Middle frontal gyrus (tissue), 1 donor: ENCODE measurements around the gene LYPD5.
"Not testable (repeated sequence)": the region's sequence is repeated elsewhere in the genome, so short reads cannot be mapped to it uniquely, and the experiment has no call there.

Experiments
- DNase-seq: peaks from one replicate; pipeline ENCODE4 v3.0.0-alpha.2; 2015; ENCODE audit warnings: low spot score; ENCODE audit errors: extremely low spot score

Gene LYPD5

DNA sequence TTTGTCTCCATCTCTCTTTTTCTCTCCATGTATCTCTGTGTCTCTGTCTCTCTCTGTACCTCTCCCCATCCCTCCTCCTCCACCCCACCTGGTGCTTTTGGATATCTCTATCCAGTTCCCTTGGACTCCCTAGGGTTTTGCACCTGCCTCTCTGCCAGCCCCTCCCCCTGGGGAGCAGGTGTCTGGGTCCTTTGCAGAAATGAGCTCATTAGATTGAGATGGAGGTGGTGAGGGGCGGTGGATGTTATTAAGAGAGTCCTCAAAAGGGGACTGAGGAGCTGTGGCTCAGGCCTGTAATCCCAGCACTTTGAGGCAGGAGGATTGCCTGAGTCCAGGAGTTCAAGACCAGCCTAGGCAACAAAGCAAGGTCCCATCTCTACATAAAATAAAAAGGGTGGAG, 23.6 kb downstream of the LYPD5 start:
- DNase-seq, result no peak

DNA sequence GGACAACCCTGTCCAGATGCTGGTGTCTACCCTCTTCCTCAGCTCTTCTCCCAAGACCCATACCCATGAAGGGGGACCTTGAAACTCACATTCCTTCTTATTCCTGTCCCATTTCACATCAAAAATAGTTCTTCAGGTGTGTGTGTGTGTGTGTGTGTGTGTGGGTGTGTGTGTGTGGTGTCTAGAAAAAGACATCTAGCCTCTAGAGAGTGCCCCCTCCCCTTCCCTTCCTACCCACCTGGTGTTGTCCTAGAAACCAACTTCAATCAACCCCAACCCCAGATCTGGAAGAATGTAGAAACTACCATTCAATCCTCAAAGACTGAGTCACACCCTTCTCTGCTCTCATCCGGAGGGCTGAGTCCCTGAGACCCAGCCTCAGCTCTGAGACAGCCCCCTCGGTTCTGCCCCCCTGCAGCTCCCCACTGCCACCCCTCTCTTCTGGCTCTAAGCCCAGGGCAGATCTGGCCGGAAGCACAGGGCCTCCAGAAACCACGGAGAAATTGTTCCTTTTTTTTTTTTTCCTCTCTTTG, 25.0 kb downstream of the LYPD5 start:
- no peak for DNase-seq

DNA sequence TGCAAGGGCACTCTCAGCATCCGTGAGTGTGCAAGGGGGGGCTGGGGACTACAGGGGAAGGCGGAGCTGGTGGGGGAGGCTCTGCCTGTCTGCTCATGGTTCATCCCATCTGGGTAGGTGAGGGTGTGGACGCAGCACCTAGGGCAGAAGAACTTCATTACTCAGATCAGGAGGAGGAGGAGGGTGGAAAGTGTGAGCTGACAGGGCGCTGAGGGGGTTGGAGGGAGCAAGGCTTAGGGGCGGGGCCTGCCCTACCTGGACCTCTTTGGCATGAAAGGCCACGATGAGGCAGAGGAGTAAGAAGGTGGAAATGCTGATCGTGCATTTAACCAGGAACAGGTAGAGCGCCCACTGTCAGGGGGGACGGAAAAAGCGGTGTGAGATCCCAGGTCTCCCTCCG, 26.0 kb downstream of the LYPD5 start:
- no peak for DNase-seq

DNA sequence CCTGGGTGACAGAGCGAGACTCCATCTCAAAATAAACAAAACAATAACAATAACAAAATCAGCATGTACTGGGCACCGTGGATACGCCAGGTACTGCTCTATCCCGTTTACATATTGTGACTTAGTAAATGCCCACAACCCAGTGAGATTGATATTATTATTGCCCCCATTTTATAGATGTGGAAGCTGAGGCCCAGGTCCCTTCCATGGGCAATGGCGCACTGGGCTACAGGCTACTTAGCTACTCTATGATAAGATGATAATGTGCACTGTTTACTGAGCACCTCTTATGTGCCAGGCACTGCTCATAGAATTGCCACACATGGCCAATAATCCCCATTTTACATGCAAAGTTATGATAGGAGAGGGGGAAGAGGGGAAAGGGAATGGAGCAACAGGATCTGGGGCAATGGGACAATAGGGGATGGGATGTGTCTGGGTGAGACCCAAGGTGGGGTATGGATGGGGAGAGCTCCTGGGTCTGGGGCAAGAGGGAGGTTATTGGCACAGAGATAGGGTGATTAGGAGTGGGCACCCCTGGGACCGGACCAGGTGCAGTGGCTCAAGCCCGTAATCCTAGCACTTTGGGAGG, 26.9 kb downstream of the LYPD5 start:
- no peak for DNase-seq

DNA sequence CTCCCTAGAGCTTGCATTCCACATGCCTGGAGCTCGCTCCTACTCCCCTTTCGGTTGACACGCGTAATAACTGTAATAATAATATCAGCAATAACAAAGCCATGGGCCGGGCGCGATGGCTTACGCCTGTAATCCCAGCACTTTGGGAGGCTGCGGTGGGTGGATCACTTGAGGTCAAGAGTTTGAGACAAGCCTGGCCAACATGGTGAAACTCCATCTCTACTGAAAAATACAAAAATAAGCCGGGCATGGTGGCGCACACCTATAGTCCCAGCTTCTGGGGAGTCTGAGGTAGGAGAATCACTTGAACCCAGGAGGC, 27.3 kb downstream of the LYPD5 start:
- not testable (repeated sequence) for DNase-seq

DNA sequence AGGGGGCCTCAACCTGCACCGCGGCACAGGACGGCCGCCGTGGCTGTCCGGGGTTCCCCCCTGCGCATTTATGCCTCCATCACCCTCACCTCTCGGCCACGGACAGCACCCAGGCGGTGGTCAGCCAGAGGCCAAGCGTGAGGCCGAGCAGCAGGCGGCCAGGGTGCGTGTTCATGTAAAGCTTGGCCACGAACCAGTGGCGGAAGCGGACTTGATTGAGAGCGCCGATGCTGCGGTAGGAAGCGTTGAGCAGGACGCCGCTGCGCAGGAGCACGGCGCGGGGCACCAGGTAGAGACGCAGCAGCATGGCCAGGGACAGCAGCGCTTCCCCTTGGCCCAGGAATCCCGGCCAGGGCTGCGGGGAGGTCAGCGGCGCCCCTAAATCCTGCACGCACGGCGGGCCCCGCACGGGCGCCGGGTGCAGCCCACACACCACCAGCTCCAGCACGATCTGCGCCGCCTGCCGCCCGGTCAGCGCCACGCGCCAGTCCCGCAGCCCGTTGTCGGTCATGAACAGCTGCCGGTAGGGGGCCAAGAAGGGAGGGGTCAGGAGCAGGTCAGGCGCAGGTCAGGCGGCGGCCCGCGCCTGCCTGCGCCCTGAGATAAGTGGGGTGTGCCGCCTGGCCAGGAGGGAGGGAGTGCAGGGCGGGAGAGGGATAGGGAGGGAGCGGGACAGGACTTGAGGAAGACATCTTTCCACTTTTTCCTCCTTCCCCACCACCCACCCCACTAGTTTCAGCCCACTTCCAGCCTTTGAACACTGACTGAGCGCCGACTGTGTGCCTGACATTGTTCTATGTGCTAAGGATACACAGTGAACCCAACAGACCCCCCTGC, 27.9 kb downstream of the LYPD5 start:
- no peak for DNase-seq

DNA sequence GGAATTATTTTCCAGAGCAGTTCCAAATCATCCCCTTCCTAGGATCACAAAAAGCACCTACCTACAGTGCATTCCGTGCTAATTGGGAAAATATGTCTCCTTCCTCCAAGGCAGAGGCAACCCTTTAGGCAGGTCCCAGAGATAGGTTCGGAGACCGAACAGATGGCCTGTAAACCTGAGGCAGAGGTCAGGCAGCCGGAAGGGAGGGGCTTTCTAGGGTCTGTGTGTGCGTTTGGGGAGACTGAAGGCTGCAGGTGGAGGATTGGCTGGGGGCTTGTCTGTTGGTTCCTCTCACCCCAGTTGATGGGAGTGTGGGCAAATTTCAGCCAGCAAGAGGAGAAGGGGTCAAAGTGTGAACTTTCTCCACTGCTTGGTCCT, 28.5 kb downstream of the LYPD5 start:
- no peak for DNase-seq

DNA sequence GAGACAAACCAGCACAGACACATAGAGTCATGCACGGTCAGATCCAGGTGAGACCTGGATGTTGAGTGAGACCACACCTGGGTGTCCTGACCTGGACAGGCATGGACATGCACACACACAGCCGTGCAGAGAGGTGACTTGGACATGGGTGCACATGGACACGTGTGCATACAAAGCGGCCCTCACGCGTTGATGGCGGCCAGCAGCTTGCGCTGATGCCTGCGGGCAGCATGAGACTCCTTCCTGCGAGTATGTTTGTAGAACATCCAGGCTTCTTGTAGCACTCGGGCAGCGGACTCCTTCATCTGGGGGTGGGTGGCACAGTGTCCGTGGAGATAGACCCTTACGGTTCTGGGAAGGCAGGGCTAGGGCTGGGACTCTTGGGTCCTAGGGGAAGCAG, 33.0 kb downstream of the LYPD5 start:
- DNase-seq, result no peak

DNA sequence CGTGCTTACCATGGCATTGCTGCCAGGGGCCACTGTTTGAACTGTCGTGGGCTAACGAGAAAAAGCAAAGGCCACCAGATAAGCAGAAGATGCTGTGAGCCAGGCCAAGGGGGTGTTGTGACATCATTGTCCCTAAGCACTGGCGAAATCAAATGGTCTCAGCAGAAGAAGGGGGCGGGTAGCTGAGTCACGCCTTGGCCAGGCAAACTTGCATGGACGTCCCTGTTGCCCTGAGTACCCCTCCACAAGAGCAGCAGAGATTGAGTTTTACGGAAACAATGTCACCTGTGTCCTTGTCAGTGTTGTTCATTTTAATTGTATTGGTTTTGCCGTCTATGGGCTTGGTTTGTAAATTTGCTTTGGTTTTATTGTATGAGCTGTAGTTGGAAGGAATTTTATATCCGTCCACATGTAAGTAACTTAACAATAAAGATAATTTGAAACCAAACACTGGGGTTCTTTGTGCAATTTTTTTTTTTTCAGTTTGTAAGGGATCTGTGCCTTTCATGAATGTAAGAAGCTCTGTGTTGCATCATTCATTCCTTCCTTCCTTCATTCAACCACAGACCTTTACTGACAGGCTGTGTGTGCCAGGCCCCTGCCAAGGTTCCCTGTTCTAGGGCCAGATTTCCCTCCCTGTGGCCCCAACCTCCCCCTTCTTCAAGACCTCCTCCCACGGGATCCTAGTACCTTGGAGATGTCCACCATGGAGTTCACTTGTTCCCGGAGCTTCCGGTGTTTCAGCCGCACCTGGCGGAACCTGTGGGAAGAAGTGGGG, 33.8 kb downstream of the LYPD5 start:
- DNase-seq, result no peak

DNA sequence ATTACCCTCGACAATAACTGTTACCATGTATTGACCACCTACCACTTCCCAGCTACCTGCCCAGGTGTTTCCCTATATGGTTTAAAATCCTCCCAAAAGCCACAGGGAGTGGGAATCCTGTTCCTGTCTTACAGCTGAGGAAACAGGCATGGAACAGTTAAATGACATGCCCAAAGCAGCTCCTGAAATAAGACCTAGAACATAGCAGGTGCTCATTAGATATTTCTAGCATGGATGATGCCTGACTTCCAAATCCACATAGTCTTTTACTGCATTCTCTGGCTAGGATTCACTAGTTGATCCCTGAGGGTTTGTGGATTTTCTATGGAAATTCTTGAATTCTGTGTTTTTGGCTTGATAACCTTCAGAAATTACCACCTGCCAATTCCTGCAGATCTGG, 34.4 kb downstream of the LYPD5 start:
- DNase-seq, result no peak

DNA sequence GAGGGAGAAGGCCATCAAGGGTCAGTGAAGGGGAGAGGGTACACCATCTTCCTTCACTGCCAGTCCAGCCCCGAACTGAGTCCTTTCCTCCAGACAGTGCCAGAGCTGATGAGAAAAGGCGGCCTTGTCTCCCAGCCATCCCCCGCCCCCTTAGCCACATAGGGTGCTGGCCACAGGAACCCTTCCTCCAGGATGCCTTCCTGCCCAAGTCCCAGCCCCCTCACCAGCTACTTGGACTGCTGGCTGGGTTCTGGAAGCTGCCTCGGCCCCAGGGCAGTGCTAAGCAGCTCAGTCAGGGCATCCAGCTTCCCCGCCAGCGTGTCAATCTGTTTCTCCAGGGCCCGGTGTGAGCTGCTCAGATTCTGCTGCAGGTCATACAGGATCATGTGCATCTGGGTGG, 34.9 kb downstream of the LYPD5 start:
- DNase-seq, result no peak

DNA sequence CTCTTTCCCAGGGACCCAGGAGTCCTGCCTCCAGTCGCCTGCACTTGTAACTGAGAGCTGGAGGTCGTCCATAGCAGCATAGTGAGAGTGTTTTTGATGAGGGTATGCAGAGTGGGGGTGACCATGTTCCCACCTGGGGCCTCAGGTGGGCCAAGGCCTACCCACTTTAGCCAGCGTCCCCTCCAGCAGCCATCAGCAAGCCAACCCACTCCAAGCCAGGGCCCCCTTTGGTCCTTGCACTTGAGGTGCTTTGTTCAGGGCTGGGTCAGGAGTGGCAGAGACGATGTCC, 35.5 kb downstream of the LYPD5 start:
- no peak for DNase-seq

DNA sequence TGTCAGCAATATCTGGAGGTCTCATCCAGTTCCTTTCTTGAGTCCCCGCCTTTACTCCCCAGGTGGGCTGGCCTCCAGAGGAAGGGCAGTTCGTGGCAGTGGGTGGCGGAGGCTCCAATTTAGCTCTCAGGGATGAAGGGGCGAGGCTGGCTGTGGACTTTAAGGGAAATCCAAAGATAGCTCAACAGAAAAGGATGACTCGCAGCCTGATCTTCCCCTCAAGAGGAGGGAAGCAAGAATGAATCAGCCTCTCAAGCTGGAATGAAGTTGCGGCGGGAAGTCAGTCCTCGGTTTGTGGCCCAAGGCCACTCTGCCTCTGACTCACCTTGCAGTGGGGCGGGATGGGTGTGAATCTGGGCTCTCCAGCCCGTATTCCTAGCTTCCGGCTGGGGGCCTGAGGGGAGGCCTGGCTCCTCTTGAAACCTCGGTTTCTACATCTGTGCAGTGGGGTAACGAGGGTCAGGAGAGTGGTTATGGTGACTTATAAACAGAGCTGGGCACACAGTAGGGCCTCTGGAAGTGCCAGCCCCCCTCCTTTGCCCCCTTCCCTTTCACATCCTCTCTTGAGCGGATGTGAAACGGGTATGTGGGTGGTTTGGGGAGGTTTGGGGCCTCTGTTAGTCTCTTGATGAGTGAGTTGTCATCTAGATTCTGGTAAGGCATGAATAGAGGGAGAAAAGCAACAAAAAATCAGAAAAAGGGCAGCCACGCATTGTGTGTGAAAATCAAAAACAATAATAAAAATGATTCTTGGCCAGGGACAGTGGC, 37.0 kb downstream of the LYPD5 start:
- DNase-seq, result no peak

DNA sequence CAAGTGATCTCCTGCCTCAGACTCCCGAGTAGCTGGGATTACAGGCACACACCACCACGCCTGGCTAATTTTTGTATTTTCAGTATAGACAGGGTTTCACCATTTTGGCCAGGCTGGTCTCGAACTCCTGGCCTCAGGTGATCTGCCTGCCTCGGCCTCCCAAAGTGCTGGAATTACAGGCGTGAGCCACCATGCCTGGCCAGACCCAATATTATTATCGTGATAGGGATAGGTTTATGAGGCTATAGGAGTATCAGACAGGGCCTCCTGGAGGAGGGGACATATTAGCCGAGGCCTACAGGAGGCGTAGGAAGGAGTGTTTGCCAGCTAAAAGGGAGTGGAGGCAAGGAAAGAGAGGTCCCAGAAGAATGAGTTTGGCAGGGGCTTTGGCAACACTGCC, 37.6 kb downstream of the LYPD5 start:
- DNase-seq, result not testable (repeated sequence)

DNA sequence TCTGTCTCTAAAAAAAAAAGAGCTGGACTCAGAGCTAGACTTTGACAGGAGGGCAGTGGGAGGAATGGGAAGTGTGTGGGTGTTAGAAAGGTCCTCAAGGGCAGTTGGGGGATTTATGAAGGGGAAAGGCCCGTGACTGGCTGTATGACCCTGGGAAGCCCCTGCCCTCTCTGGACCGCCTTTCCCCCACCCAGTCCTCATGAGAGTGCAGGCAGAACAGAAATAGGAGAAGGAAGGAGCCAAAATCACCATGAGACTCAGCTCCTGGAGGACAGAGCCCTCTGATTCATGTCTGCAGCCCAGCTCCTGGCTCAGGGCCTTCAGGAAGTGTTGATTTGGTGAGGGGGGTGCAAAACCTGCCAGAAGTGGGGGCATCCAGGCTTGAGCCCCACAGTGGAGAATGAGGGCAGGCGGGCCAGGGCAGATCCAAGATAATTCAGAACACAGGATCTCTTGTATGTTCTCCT, 38.7 kb downstream of the LYPD5 start:
- no peak for DNase-seq

DNA sequence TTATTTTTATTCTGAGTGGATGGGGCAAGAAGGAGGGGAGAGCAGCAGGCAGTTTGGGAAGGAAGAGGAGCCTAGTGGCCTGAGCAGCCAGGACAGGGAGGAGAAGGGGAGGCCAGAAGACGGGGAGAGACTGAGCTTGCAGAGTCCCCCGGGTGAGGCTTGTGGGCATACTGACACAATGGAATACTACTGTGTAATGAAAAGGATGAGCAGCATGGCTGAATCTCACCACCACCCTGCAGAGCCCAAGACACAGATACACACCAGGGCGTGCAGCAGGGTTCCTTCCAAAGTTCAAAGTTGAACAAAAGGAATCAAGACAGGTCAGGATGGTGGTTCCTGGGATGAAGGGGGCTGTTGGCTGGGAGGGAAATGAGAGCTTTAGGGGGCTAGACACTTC, 39.4 kb downstream of the LYPD5 start:
- no peak for DNase-seq

DNA sequence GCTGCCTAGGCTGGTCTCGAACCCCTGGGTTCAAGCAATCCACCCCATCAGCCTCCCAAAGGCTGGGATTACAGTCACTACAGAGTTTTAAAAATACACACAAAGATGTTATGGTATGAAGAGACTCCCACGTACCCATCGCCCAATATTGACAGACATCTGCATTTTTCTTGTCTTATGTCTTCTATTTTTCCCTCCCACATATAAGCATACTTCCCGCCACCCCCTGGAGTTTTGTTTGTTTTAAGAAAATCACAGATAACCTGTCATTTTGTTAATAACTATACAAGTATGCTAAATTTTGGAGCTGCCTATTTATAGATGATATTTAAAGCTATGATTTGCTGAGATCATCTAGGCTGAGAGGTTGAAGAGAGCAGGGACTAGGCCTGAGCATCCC, 41.3 kb downstream of the LYPD5 start:
- DNase-seq, result no peak

DNA sequence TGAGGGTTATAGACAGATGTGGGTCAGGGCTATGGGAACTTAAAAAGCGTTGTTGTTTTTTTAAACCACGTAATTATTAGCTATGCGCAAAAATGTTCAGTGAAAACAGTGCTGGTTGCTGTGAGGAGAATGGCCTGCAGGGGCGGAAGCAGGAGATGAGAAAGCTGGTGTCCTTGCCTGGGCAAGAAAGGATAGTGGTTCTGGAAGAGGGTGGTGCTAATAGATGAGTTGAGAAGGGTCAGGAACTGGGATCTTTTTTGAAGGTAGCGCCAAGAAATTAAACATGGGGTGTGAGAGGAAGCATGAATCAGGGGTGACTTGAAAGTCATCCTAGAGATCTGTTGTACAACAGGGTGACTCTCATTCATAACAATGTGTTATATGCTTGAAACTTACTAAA, 42.7 kb downstream of the LYPD5 start:
- DNase-seq, result no peak

DNA sequence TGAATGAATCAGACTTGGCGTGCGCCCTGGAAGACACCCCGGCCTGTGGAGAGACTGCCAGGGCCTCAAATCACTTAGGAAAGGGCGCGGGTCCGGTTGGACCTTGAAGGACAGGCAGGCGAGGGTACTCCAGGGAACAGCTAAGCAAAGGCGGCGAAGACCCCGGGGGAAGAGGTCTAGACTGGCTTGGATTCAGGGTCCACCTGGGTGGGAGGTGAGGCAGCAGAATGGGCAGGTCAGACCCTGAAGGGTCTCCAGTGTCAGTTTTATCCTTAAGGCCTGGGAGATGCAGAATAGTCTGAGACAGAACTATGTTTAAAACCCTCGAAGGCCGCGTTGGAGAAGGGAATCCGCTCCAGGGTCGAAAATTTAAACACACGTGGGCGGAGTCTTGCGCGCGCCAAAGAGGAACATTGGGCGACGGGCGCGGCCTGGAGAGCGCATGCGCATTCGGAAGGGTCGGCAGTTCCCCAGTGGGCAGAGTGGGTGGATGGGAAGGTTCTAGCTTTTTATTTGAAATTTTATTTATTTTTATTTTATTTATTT, 46.9 kb downstream of the LYPD5 start:
- peak; percentile 58 for DNase-seq

DNA sequence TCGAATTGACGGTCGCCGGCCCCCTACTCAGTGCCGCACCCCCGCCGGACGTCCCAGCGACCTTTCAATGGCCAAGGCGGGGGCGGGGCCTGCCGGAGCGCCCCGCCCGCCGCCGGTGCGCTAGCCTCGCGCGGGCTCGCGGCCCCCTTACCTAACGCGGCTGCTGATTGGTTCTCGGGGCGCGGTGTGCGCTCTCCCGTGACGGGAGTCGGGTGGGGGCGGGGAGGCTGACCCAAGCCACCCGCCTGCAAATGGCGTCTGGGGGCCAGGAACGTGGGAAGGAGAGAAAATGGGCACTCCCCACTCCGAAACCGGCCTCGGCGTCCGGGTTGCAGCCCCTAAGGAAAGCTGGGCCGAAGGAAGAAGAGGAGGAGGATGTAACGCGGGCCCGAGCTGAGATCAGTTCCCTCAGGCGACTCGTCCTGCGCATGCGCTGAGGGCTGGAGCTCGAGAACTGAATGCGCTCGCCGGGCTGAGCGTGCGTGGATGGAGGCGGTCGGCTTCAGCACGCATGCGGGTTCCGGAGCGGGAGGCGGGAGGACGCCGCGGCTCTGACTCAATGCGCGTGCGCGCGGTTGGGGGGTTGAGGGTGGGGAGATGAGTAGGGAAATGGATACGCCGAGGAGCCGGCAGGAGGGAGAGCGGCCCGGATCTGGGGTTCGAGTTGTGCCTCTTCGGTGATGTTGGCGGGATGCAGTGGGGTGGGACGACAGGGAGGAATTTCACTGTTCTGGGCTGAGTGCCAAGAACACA, 47.6 kb downstream of the LYPD5 start, which contains the start of gene SMG9:
SMG9 (minus strand) TSS at position 460 of the 753 bp plus-strand sequence. CDS start 4,221 bp downstream, outside the sequence.
- DNase-seq, result peak; percentile 98

DNA sequence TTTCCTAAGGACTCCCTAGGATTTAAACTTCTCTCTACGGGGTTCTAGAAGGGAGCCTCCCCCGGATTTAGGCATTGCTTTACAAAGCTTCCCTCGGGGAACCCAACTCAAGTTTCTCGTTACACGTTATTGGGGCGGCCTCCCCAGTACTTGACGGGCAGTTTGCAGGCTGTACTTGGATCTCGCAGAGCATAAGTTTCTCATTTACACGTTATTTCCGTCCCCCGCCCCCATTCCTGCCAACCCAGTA, 48.1 kb downstream of the LYPD5 start:
- no peak for DNase-seq
